Measurements from ENCODE around the gene COG4.
"Not testable (repeated sequence)": the region's sequence is repeated elsewhere in the genome, so short reads cannot be mapped to it uniquely, and the experiment has no call there.

COG4 gene

DNA sequence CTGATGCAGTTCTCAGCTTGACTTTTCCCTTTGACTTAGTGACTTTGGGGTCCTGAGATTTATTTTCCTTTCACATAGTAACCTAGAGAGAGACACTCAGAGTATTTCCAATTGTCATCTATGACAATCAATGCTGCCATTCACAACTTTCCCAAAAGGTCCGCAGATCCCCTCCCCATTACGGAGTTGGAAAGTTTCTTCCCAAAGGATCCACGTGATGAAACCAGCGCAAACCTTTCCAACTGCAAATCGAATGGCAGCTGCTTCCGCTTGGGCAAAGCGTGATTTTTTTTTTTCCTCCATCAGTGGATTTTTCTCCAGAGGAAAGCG is 69.5 kb downstream of the COG4 start:
- DNase-seq: no peak

DNA sequence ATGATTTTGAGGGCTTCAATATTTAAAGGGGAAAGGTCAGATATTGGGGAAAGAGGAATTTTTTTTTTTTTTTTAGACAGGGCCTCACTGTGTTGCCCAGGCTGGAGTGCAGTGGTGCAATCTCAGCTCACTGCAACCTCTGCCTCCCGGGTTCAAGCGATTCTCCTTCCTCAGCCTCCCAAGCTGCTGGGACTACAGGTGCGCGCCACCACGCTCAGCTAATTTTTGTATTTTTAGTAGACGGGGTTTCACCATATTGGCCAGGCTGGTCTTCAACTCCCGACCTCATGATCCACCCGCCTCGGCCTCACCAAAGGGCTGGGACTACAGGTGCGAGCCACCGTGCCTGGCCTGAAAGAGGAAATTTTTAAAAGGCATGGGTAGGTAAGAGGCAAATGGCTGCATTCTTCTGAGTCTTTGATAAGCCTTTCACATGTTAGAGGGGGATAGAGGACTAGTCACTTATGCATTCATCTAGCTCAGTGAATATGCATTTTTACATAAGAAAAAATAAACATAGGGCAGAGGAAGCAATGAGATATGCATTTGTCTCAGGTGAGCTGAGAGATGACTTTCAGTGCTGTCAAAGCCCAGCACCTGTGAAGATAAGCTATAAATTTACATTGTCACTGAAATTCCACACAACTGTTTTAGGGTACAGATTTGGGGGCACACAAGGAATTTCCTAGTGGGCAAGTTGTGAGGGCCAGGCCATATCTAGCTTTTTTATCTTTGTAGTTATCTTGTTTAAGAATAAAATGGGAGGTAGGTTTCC is 70.0 kb downstream of the COG4 start:
- DNase-seq: no peak

DNA sequence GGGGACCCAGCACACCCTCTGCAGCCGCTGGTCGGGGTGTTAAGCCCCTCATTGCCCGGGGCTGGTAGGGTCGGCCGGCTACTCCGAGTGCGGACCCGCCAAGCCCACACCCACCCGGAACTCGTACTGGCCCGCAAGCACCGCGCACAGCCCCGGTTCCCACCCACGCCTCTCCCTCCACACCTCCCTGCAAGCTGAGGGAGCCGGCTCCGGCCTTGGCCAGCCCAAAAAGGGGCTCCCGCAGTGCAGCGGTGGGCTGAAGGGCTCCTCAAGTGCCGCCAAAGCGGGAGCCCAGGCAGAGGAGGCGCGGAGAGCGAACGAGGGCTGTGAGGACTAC is 72.4 kb downstream of the COG4 start:
- not testable (repeated sequence) for DNase-seq

DNA sequence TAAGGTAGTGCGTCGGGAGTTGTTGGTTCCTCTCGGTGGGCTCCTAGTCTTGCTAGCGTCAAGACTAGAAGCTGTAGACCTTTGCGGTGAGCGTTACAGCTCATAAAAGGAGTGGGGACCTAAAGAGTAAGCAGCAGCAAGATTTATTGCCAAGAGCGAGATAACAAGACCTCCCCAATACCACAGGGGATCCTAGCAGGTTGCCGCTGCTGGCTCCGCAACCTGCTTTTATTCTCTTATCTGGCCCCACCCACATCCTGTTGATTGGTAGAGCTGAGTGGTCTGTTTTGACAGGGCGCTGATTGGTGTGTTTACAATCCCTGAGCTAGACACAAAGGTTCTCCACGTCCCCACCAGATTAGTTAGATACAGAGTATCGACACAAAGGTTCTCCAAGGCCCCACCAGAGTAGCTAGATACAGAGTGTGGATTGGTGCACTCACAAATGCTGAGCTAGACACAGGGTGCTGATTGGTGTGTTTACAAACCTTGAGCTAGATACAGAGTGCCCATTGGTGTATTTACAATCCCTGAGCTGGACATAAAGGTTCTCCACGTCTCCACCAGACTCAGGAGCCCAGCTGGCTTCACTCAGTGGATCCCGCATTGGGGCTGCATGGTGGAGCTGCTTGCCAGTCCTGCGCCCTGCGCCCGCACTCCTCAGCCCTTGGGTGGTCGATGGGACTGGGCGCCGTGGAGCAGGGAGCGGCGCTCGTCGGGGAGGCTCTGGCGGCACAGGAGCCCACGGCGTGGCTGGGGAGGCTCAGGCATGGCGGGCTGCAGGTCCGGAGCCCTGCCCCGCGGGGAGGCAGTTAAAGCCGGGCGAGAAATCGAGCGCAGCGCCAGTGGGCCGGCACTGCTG is 73.0 kb downstream of the COG4 start:
- not testable (repeated sequence) for DNase-seq

DNA sequence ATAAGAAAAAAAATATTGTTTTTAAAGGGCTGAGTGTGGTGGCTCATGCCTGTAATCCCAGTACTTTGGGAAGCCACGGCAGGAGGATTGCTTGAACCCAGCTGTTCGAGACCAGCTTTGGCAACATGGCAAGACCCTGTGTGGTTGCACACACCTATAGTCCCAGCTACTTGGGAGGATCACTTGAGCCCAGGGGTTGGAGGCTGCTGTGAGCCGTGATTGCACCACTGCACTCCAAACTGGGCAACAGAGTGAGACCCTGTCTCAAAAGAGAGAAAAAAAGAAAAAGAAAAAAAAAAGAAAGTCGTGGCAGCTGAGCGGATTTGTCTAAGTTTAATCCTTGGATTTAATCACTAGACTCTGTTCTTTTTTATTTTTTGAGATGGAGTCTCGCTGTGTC is 75.3 kb downstream of the COG4 start:
- DNase-seq: no peak

DNA sequence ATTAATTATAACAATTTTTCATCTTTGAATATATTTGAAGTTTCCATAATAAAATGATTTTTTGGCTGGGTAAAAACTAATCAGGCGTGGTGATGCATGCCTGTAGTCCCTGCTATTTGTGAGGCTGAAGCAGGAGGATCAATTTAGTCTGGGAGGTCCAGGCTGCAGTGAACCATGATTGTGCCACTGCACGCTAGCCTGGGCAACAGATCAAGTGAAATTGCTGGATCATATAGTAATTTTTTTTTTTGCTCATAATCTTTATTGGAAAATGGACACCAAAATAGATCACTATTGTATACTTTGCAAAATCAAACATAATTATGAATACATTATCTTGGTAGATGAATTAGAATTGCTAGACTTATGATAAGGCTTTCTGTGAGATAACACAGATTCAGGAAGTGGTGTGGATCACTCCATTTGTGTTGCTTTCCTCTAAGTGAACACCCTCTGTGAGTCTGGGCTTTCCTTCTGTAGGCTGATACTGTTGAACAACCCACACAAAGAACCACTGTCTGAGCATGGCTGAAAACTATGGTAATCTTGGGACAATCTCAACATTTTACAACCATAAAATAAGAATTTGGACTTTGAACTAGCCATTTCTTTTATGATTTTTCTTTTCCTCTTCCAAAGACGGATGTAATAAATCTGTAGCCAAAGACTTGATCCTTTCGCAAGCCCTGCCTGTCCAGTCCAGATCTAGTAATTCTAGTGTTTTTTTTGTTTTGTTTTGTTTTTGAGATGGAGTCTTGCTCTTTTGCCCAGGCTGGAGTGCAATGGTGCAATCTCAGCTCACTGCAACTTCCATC is 78.9 kb downstream of the COG4 start:
- DNase-seq: no peak

DNA sequence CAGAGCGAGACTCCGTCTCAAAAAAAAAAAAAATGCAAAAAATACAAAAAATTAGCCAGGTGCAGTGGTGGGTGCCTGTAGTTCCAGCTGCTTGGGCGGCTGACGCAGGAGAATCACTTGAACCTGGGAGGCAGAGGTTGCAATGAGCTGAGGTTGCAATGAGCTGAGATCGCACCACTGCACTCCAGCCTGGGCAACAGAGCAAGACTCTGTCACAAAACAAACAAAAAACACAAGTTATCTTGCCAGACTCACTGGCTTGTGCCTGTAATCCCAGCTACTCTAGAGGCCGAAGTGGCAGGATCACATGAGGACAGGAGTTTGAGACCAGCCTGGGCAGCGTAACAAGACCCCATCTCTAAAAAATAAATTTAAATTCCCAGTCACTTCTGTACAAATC is 81.0 kb downstream of the COG4 start:
- DNase-seq: no peak

DNA sequence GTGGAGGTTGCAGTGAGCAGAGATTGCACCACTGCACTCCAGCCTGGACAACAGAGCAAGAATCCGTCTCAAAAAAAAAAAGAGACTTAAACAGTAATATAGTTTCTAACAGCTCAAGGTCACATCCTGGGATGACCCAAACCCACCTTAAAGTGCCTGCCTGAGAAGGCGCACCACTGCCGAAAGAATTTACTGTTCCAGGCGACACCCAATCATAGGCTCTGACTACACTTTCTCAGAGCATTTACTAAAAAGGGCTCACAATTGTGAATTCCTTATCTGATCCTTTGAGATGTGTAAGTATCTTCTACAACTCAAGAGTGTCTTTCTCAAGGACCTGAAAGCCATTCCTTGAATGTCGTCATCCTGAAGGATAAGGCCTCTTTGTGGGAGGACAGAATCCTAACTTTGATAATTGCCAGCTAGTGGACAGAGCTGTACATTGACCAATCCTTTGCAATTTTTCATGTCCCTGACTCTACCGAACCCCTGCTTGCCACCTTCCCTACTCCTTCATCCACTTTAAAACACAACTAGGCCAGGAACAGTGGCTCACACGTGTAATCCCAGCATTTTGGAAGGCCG is 81.9 kb downstream of the COG4 start:
- no peak for DNase-seq

DNA sequence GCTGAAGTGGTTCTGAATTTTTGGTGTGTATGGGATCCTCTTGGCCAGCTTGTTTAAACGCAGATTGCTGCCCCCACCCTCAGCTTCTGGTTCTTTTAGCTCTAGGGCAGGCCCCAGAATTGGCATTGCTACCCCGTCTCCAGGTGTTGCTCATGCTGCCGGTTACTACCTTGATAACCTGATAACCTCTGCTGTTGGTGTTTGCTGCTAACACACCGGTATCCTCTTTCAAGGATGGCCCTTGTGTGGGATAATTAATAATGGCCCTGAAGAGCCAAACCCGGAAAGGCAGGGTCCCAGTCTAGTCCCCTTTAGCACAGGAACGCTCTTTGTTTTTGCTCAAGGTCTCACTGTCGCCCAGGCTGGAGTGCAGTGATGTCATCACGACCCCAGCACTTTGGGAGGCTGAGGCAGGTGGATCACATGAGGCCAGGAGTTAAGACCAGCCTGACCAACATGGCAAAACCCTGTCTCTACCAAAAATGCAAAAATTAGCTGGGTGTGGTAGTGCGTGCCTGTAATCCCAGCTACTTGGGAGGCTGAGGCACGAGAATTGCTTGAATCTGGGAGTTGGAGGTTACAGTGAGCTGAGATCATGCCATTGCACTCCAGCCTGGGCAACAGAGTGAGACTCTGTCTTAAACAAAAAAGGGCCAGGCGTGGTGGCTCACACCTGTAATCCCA is 83.2 kb downstream of the COG4 start:
- DNase-seq: no peak

DNA sequence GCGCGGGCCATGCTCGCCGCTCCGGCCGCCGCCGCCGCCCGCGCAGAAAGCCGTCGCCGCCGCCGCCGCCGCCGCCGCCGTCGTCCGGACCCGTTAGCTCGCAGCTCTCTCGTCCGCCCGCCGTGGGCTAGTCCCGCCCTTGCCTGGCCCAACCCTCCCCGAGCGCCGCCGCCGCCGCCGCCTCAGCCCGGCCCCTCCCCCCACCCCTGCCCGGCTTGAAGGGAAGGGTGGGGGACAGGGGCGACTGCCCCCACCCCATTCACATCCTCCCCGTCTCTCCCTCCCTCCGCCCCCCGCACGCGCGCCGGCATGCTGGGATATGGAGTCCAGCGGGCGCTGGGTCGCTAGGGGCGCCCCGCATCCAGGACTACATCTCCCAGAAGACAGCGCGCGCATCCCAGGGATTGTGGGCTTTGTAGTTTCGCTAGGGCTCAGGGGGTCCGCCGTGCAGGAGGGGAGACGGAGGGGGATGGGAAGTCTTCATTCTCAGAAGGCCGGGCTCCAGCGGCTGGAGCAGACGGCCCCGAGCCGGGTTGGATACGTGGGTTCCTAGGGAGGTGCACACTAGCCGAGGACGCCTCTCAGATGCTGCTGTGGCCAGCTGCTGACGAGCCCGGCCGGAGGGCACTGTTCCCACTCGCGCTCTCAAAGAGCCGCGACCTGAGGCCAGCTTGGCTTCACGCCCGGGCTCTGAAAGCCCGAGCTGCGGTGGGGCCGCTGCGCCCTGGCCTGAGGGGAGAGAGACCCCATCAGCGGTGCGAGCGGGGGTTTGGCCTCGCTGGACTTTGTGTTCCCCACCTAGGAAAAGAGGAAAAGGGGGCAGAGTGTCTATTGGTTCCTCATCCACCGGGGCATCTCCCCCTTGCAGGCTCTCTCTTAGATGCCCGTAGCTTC is 84.1 kb downstream of the COG4 start, which contains the start of gene ST3GAL2:
TSS of gene ST3GAL2 (minus strand) at position 132 of the 894 bp plus-strand sequence. CDS start 40,570 bp downstream, outside the sequence.
- DNase-seq: peak; percentile 93

DNA sequence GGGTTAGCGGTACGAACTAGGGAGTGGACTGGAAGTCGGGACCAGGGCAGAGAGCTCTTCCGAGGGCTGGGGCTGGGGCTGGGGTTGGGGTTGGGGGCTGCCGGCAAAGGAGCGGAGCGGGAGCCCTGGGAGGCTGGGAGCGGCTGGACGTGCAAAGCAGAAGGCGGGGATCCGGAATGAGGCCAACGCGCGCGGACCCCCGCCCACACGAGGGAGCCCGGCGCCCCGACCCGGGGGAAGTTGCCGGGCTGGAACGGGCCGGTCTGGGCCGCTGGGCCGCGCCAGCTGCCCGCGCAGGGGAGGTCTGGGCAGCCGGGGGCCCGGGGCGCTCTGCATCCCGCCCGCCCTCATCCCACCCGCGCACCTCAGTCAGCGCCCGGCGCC is 84.8 kb downstream of the COG4 start:
- no peak for DNase-seq

DNA sequence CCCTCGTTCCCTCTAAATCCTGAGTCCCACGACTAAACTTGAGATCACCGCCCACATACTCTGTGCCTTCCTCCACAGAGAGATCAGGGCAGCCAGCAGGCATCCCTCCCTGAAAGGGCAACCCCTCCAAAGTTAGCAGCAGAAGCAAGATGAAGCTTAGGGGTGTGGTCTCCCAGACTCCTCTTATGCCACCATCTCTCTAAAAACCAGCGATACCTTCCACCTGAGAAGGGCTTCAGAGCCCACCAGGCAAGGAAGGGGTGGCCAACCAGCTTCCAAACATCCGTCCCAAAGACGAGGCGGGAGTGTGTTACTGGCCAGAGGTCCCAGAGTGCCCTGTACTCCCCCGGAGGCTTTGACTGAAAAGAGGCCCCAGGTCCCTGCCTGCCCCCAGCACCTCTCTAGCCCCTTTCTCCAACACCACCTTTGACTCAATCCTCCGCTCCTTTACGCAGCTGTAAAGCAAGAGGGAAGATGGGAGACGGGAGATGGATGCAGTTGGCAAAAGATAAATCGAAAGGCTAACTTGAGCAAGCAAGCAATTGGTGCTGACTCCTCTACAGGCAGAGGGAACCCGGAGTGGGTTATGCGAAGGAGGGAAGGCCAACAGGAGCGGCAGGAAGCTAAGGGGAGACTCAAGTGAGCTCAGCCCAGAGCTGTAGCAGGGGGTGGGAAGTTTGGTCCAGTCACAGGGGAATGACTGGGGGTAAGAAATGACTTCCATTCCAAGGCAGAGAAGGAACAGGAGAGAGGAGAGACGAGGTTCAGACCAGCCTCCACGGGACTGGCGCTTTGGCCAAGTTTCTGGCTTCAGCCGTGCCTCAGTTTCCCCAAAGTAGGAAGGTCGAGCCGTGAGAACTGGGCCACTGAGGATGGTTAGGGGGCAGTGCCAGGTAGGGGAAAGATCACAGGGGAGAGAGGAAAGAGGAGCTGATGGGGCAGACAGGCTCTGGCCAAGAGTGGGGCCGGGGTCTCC is 85.5 kb downstream of the COG4 start:
- DNase-seq: no peak

DNA sequence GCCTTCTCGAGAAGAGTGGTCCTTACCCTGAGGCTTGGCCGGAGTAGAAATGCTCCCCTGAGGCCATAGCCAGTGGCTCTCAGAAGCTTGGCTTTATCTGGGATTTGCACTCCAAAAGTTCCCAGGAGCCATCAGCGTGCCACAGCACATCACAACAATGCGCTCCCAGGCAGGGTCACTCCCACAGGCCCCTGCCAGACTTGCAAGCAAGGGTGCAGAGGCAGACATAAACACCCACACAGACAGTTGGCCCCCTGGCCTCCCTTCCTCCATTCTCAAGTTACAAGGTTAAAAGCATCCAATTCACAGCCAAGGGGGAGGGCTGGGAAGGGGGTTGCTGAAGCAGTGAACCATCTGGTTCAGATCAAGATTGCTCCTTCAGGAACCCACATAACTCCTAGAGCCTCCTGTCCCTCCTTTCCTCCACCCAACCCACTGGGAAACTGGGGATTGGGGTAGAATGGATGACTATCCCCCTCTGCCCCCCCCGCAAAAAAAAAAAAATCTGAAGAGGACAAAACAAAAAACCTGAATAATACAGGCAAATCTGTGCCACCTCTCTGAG is 86.3 kb downstream of the COG4 start:
- no peak for DNase-seq

DNA sequence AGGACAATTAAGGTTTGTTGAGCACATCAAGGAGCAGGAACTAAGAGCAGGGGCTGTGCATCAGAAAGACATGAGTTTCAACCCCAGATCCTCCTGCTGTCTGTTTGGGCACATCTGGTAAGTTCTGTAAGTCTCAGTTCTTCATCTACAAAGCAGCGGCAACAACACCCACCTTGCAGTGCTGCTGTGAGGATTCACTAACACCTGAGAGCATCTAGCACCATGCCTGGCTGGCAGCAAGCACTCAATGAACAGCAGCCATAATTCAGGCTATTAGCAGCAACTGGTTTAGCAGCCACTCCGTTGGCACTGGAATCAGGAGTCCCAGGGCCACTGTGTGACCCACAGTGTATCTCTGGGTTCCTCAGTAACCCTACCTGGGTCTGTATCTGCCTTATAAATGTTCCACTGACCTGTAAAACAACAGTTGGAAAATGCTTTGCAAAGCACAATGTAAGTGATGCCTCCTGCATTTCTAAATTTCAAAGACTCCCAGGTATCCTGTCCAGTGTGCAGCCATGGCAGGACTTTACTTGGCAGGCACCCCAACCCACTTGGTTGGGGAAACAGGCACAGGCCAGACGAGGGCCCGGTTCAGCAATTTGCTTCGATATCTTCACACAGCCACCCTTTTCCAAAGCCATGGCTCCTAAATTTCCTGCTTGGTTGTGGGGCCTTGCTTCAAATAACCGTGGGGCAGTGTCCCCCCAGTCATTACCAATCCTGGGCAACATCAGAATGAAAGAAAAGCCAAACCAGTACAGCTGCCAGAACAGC is 88.7 kb downstream of the COG4 start:
- DNase-seq: no peak

DNA sequence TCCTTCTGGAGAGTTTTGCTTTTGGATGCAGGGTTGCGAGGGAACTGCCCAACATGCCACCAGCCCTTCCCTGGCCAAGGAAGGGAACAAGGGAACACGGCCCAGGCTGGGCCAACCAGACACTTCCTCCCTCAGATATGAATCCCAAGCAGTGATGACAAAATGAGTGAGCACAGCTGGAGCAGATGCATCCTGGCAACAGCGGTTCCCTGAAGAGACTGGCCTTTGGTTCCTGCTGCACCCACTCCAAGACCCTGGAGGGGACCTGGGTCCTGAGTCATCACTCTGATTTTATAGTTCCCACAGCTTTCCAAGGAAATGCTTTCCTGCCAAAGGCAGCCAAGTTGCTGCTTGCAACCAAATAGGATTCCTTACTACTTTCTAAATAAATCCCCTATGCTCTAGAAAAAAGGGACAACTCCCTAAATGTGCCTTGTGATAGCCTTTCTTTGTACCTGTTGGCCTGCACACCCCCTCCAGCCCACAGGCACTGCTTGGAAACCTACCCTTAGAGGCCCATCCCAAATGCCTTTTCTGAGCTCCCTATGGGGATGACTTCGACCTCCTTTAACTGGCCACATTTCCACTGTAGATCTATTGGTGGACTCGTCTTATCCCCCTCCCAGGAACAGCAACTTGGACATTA is 89.8 kb downstream of the COG4 start:
- DNase-seq: no peak

DNA sequence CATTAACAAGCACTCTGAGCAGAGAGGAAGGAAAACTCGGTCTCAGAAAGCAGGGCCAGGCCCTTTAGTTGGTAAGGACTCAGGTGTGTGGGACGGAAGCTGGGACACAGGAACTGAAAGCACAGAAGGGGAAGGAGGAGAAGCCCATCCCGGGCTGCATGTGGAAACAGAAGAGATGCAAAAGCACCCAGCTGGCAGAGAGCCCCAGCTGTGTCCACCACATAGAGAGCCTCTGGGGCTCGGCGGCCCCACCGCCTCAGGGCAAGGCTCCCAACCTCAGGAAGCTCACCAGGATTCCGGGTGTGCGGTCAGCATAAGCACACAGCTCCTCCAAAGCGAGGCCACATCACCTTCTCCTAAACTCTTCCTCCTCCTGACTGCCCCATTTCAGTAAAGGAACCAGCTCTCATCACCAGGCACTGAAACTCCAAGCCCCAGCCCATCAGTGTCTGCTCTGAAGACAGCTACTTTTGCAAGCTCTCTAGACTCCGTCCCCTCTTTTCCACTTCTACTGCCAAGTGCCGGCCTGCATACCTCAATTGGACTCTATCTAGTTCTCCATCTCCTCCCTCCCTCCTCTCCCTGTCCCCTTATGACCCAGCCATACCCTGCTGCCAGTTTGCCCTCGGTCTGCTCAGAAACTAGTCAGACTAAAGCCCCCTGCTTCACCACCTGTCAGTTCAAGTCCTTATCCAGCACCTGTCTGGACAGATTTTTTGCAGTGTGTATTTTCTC is 90.5 kb downstream of the COG4 start:
- no peak for DNase-seq

DNA sequence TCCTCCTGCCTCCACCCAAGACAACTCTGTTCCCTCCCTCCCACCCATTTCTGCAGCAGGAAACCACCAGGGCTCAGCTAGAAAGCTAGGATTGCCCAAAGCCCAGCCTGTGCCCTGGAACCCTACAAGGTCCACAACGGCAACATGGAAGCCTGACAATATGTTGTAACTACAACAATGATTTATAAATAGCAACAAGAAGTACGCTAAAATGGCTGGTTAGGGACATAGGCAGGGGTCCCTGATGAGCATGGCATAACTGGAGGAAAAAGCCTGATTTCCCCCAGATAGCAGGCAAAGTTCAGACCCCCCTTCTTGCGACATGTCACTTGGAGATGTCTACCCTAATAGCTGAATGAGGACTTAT is 91.0 kb downstream of the COG4 start:
- no peak for DNase-seq

Measured in stimulated activated CD4-positive, alpha-beta T cell treated with anti-CD3 and anti-CD28 coated beads, Interleukin-4, amount 100 ng/mL, for 24 hours (primary cell).